IPS-20b (cell line): Measurements from ENCODE around the gene SLC6A7.

Experiments
- H3K27ac ChIP-seq: one replicate; pipeline ENCODE4 v1.5.1; 2013; ENCODE audit warnings: low read length
- H3K27me3 ChIP-seq: 2 replicates; pipeline ENCODE4 v1.6.1; 2013; ENCODE audit warnings: mild to moderate bottlenecking, low read length, inconsistent platforms; ENCODE audit not compliant: insufficient read depth
- H3K36me3 ChIP-seq: 2 replicates; pipeline ENCODE4 v1.6.1; 2013; ENCODE audit warnings: low read depth, mild to moderate bottlenecking, inconsistent platforms, low read length, moderate library complexity; ENCODE audit not compliant: insufficient read depth
- H3K4me1 ChIP-seq: 2 replicates; pipeline ENCODE4 v1.6.1; 2013; ENCODE audit warnings: mild to moderate bottlenecking, control low read depth, inconsistent platforms, low read length, moderate library complexity; ENCODE audit not compliant: insufficient read depth
- H3K4me3 ChIP-seq: 2 replicates; pipeline ENCODE4 v1.5.1; 2013; ENCODE audit warnings: mild to moderate bottlenecking, low read length, inconsistent platforms
- H3K9ac ChIP-seq: 2 replicates; pipeline ENCODE4 v1.6.1; 2013; ENCODE audit warnings: low read depth, mild to moderate bottlenecking, inconsistent platforms, low read length, moderate library complexity
- H3K9me3 ChIP-seq: 2 replicates; pipeline ENCODE4 v1.6.1; 2013; ENCODE audit warnings: mild to moderate bottlenecking, low read depth, low read length, inconsistent platforms; ENCODE audit not compliant: insufficient read depth

The SLC6A7 gene

GRCh38 chr5:150213530-150213929 is 23.7 kb downstream of the SLC6A7 start:
- no peak overlapping the region for H3K9ac ChIP-seq
- H3K4me3 ChIP-seq = no peak overlapping the region
- no peaks in the 10 kb centered on the region for H3K36me3 ChIP-seq
- H3K9me3 ChIP-seq = no peaks in the 10 kb centered on the region
- peaks cover 23% of the 10 kb centered on the region for H3K4me1 ChIP-seq
- H3K27me3 ChIP-seq = peaks cover 43% of the 10 kb centered on the region
- H3K27ac ChIP-seq = no peak overlapping the region

DNA sequence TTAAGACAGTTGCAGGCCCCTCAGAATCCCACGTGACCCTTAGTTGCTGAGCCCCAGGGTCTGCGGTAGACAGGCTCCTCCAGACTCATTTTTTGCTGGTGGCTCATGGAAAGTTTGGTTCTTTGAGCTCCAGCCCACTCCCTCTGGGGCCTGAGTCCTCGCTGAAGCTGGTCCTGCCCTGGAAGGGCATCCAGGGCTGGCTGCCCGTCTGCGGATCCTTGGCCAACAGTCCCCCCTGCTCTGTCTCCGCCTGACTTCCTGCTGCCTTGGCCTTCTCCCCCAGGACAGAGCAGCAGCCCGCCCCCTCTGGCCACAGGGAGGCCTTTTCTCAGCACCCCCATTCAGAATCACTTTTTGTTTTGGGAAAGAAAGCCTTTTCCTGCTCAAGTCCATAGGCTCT is 24.4 kb downstream of the SLC6A7 start:
- Histone ChIP-seq H3K36me3 (no peaks in the 10 kb centered on the region), H3K27ac (no peak overlapping the region), H3K4me3 (no peak overlapping the region), H3K9ac (no peak overlapping the region), H3K27me3 (peaks cover 39% of the 10 kb centered on the region), H3K9me3 (no peaks in the 10 kb centered on the region), H3K4me1 (peaks cover 19% of the 10 kb centered on the region)

DNA sequence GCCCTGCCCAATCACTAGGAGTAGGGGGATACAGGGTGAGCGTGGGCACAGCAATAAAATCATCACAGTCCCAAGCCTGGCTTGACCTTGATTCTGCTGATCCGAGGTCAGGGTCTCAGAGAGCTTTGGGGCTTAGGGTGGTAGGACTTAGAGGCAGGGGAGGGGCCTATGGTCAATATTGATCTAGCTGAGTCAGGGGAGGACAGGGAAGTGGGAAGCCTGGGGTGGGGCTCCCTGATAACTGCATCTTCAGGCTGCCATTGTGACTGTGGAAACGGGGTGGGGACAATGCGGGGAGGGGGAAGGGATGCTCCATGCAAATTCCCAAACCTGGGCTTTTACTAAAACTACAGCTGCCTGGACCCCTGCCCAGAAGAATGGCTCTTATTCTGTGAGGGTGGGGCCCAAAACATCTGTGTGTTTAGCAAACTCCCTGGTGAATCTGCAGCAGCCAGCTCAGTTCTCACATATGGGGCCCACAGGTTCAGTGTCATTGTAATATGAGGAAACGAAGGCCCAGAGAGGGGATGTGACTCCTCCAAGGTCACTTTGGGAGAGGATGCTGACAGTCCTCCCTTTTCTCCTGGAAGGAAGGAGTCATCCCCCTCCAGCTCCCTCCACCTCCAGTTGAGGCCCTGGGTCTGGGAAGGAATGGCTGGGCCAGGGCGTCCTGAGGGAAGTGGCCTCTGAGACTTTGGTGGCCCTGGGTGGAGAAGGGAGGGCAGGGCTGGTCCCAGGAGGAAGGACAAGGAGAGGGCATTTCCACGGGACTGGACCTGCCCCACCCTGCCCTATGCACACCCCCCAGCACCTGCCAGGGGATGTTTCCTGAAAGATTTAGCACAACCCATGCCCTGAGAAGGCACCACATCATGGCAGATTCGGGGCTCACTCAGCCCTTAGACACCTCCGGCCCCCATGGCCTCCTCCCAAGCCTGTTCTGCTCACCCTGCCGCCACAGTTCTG is 26.4 kb downstream of the SLC6A7 start:
- H3K4me1 ChIP-seq = peaks cover 7% of the 10 kb centered on the region

DNA sequence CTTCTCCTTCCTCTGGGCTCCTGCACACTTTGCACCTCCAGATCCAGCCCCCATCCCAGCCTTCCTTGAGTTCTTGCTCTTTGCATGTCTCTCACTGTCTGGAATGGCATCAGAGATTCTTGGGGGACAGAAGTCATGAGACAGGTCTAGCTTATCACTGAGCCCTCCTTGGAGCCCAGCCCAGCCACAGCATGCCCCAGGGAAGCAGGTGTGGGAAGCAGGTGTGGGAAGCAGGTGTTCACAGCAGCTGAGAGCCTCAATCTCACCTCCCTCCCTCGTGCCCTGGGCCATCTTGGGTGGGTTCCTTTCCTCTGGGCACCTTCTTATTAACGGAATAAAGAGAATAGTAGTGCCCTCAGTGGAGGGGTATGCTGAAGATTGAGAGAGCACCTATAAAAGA is 27.2 kb downstream of the SLC6A7 start:
- Histone ChIP-seq H3K27ac (no peak overlapping the region), H3K27me3 (peaks cover 24% of the 10 kb centered on the region), H3K36me3 (no peaks in the 10 kb centered on the region), H3K9ac (no peak overlapping the region), H3K4me1 (peaks cover 1% of the 10 kb centered on the region), H3K4me3 (no peak overlapping the region), H3K9me3 (no peaks in the 10 kb centered on the region)

More for the DNA sequence above, 26.4 kb downstream of the SLC6A7 start:
- Histone ChIP-seq H3K9me3 (no peaks in the 10 kb centered on the region), H3K27ac (no peak overlapping the region), H3K9ac (no peak overlapping the region), H3K27me3 (peaks cover 27% of the 10 kb centered on the region), H3K4me3 (no peak overlapping the region), H3K36me3 (no peaks in the 10 kb centered on the region)

DNA sequence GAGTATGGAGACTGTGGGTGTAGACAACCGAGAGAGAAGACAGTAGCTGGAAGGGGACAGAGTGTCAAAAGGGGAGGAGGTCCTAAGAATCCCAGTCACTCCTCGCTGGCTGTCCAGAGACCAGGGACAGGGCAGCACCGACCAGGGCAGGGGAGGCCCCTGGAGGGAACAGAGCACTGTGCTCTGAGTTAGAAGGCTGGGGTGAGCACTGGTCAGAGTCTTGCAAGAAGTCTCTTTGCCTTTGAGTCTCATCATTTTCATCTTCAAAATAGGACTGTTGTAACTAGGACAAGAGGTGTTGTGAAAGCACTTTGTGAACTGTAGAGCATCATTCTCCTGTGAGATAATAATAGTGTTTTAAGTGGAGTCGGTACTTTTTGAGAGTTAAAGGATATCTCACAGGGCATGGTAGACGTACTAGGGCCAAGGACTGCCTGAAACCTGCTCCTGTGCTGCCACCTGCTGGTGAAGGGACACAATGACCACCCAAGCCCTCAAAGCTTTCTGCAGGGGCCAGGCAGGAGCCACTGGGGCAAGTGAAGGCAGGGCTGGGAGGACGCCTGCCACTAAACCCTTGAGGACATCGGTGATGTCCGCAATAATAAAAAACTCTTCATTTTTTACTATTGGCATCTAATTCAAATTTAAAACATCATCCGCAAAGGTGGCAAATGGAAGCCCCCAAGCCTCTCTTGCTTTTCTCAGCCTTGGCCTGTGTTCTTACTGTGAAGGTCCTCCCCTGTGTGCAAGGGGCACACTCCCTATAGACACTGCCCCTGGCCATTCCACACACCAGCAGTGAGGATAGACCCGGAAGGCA is 28.2 kb downstream of the SLC6A7 start:
- no peaks in the 10 kb centered on the region for H3K4me1 ChIP-seq
- H3K27me3 ChIP-seq = peaks cover 19% of the 10 kb centered on the region
- H3K36me3 ChIP-seq = no peaks in the 10 kb centered on the region
- no peak overlapping the region for H3K4me3 ChIP-seq
- no peak overlapping the region for H3K27ac ChIP-seq
- H3K9ac ChIP-seq = no peak overlapping the region
- no peaks in the 10 kb centered on the region for H3K9me3 ChIP-seq

DNA sequence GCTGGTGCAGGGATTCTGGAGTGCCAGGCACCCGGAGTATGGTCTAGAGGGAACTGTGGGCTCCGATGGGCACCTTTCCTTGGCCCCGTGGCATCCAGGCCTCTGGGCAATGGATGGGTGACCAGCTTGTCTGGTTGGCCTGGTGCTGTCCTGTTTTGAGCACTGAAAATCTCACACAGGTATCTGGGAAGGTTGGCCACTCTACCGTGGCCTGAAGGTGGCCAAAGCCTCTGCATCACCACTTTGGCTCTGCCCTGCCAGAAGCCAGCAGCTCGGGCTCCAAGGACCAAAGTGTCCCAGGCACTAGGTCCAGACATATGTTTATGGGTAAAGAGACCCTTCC is 28.8 kb downstream of the SLC6A7 start:
- H3K36me3 ChIP-seq = no peaks in the 10 kb centered on the region
- H3K27me3 ChIP-seq = peaks cover 19% of the 10 kb centered on the region
- no peaks in the 10 kb centered on the region for H3K9me3 ChIP-seq
- no peaks in the 10 kb centered on the region for H3K4me1 ChIP-seq
- H3K4me3 ChIP-seq = no peak overlapping the region
- H3K9ac ChIP-seq = no peak overlapping the region
- no peak overlapping the region for H3K27ac ChIP-seq

DNA sequence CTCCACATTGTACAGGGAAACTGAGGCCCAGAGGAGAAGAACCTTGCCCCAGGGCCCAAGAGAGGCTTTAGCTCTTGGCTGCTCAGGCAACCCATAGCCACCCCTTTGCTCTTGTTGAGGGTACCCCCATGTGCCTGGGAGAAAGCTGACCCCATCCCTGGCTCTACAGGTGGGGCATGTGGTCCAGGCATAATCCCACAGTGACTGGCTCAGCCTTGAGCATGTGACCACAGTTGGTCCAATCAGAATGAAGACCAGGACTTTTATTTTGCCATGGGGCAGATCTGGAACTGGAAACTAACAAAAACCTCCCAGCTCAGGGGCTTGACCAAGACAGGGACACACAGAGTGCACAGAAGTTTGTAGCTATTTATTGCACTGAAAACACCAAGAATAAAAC is 29.3 kb downstream of the SLC6A7 start:
- Histone ChIP-seq H3K9ac (no peak overlapping the region), H3K27me3 (peaks cover 19% of the 10 kb centered on the region), H3K4me1 (no peaks in the 10 kb centered on the region), H3K9me3 (no peaks in the 10 kb centered on the region), H3K27ac (no peak overlapping the region), H3K36me3 (no peaks in the 10 kb centered on the region), H3K4me3 (no peak overlapping the region)

DNA sequence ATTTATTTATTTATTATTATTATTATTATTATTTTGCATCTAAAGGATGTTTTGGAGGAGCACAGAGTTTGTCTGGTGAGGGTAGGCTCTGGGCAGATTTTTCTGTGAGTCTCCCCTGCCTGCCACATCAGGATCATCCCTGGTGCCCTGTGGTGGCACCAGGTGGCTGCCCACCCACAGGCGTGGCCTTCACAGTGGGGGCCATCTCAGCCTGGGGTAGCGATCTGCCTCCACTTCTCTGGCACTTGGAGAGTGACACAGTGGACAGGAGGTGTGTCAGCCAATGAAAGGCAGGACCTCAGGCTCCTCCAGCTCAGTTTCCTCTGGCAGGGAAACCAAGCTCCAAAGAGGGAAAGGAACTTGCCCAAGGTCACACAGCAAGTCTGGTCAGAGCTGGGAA is 30.0 kb downstream of the SLC6A7 start:
- no peak overlapping the region for H3K4me3 ChIP-seq
- no peaks in the 10 kb centered on the region for H3K36me3 ChIP-seq
- no peak overlapping the region for H3K9ac ChIP-seq
- no peaks in the 10 kb centered on the region for H3K4me1 ChIP-seq
- H3K27me3 ChIP-seq = peaks cover 19% of the 10 kb centered on the region
- H3K27ac ChIP-seq = no peak overlapping the region
- H3K9me3 ChIP-seq = no peaks in the 10 kb centered on the region

- no peaks in the 10 kb centered on the region for H3K4me1 ChIP-seq
- no peak overlapping the region for H3K4me3 ChIP-seq
- H3K36me3 ChIP-seq = no peaks in the 10 kb centered on the region
- no peaks in the 10 kb centered on the region for H3K9me3 ChIP-seq
- no peak overlapping the region for H3K27ac ChIP-seq
- H3K27me3 ChIP-seq = peaks cover 13% of the 10 kb centered on the region
- H3K9ac ChIP-seq = no peak overlapping the region
Observed at GRCh38 chr5:150221471-150221870, 31.6 kb downstream of the SLC6A7 start.

DNA sequence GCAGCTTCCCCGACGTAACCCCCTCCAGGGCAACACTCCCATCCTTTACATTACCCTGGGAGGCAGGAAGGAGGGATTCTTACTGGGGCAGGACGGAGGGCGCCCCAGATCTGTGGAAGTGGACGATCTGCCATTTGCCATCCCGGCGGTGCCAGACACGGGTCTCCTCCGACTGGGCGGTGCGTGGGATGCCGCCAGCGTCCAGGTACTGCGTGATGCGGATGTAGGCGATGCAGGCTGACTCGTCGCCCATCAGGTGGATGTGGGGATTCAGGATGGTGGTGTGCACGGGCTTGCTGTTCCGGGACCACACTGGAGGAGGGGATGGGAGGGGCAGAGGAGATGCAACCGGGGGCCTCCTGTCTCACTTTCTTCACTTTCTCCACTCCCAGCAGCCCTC is 33.0 kb downstream of the SLC6A7 start:
- Histone ChIP-seq H3K4me1 (no peaks in the 10 kb centered on the region), H3K27ac (no peak overlapping the region), H3K36me3 (no peaks in the 10 kb centered on the region), H3K9me3 (no peaks in the 10 kb centered on the region), H3K9ac (no peak overlapping the region), H3K27me3 (peaks cover 2% of the 10 kb centered on the region), H3K4me3 (no peak overlapping the region)

GRCh38 chr5:150223474-150223873 is 33.6 kb downstream of the SLC6A7 start:
- no peaks in the 10 kb centered on the region for H3K27me3 ChIP-seq

More at GRCh38 chr5:150223474-150223873, 33.6 kb downstream of the SLC6A7 start:
- no peak overlapping the region for H3K27ac ChIP-seq
- no peak overlapping the region for H3K9ac ChIP-seq
- H3K9me3 ChIP-seq = no peaks in the 10 kb centered on the region
- no peaks in the 10 kb centered on the region for H3K4me1 ChIP-seq
- no peaks in the 10 kb centered on the region for H3K36me3 ChIP-seq
- no peak overlapping the region for H3K4me3 ChIP-seq
